Karpas-422 (cell line): ENCODE results near the gene PRKG1. TPM values are rescaled to one million over a fixed set of nuclear protein-coding genes. Genes with fewer than 3 reads are reported as not detected.

Source experiments
- DNase-seq: peaks from one replicate; pipeline ENCODE4 v3.0.0-alpha.2; 2015
- H2AFZ ChIP-seq: fragments of 200-600 bp; sonication (generic); 2 replicates; pipeline ENCODE4 v1.6.1; 2014; ENCODE audit warnings: antibody characterized with exemption, low read length, mixed read lengths
- H3K27ac ChIP-seq: fragments of 200-600 bp; sonication (generic); 2 replicates; pipeline ENCODE4 v1.5.1; 2014; ENCODE audit warnings: mild to moderate bottlenecking, low read length, moderate library complexity
- H3K27me3 ChIP-seq: fragments of 200-600 bp; sonication (generic); 2 replicates; pipeline ENCODE4 v1.6.1; 2014; ENCODE audit warnings: low read length, mixed read lengths
- H3K36me3 ChIP-seq: fragments of 200-600 bp; sonication (generic); 2 replicates; pipeline ENCODE4 v1.6.1; 2014; ENCODE audit warnings: low read length, mixed read lengths; ENCODE audit not compliant: insufficient read depth
- H3K4me1 ChIP-seq: fragments of 200-600 bp; sonication (generic); 2 replicates; pipeline ENCODE4 v1.6.1; 2014; ENCODE audit warnings: mild to moderate bottlenecking, low read length, mixed read lengths
- H3K4me2 ChIP-seq: fragments of 200-600 bp; sonication (generic); 2 replicates; pipeline ENCODE4 v1.6.1; 2014; ENCODE audit warnings: low read length, low read depth, mild to moderate bottlenecking; ENCODE audit not compliant: poor library complexity, severe bottlenecking
- H3K4me3 ChIP-seq: fragments of 200-600 bp; sonication (generic); 2 replicates; pipeline ENCODE4 v1.5.1; 2014; ENCODE audit warnings: mild to moderate bottlenecking, antibody characterized with exemption, low read length, mixed read lengths
- H3K79me2 ChIP-seq: fragments of 200-600 bp; sonication (generic); 2 replicates; pipeline ENCODE4 v1.6.1; 2014; ENCODE audit warnings: mild to moderate bottlenecking, low read length, mixed read lengths
- H3K9ac ChIP-seq: fragments of 200-600 bp; sonication (generic); 2 replicates; pipeline ENCODE4 v1.6.0; 2014; ENCODE audit warnings: low read length
- H3K9me2 ChIP-seq: fragments of 200-600 bp; sonication (generic), shearing (Covaris generic); replicated peaks from 2 replicates; pipeline ENCODE4 v1.6.0; 2014; ENCODE audit warnings: mild to moderate bottlenecking, low read length, moderate library complexity; ENCODE audit not compliant: insufficient read depth
- H3K9me3 ChIP-seq: fragments of 300-700, 200-600 bp; sonication (generic); 2 replicates; pipeline ENCODE4 v1.6.1; 2014; ENCODE audit warnings: low read length, mixed read lengths
- H4K20me1 ChIP-seq: fragments of 200-600 bp; sonication (generic); 2 replicates; pipeline ENCODE4 v1.6.1; 2014; ENCODE audit warnings: mild to moderate bottlenecking, antibody characterized with exemption, low read length, low read depth; ENCODE audit not compliant: insufficient read depth
- total RNA-seq: library from RNA; depleted of rRNA; stranded (reverse); fragments of >200 nt; shearing (Covaris generic); gene quantifications from 2 replicates; pipeline ENCODE4 v1.2.3, GENCODE V29; 2014; ENCODE audit warnings: low replicate concordance

PRKG1 gene
- total RNA-seq, 1 experiment from 2014 or later = not detected

DNA sequence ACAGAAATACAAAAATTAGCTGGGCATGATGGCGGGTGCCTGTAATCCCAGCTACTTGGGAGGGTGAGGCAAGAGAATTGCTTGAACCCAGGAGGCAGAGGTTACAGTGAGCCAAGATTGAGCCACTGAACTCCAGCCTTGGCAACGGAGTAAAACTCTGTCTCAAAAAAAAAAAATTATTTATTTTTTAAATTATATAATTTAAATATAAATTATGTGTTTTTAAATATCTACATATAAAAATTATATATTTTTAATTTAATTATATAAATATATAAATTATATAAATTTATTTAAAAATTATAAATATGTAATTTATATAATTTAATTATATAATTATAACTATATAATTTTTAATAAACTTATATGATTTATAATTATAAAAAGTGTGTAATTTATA lies 51.2 kb downstream of the PRKG1 start:
- Histone ChIP-seq H4K20me1 (no peaks in the 10 kb centered on the region), H3K4me1 (no peaks in the 10 kb centered on the region), H2AFZ (no peak overlapping the region), H3K9me3 (peaks cover 5% of the 10 kb centered on the region; the same call in 1 of the 2 replicates), H3K4me2 (no peak overlapping the region), H3K9ac (no peak overlapping the region), H3K27me3 (no peaks in the 10 kb centered on the region), H3K79me2 (no peaks in the 10 kb centered on the region), H3K4me3 (no peak overlapping the region), H3K36me3 (no peaks in the 10 kb centered on the region), H3K27ac (no peak overlapping the region), H3K9me2 (0 out of 2 replicates have a peak, but pooled peaks cover 2% of the 10 kb centered on the region)
- no peak for DNase-seq

DNA sequence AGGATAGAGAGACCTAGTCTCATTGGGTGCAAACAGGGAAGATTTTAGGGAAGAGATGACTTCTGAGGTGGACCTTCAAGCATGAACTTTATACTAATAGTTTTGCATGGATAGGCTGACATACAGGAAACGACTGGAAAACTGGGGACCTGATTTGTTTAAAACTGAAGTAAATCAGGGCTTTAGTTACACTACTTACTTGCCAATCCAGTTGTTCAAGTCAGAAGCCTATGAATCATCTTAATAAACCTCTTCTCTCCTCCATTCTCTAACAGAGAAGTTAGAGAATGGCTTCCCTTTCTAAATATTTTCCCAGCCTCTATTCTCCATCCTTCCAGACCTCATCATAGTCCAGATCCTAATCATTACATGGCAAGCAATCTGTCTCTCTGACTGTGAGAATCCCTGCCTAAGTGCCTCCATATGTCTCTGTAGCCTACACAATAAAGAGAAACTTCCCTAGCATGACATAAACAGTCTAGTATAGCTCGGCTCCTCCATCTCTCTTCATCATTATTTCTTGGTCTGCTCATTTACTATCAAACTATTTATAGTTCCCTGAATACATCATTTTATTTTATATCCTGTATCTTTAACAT lies 55.8 kb downstream of the PRKG1 start:
- DNase-seq = no peak
- no peak overlapping the region for H3K4me2 ChIP-seq
- no peaks in the 10 kb centered on the region for H3K36me3 ChIP-seq
- H3K9me2 ChIP-seq = no peaks in the 10 kb centered on the region
- H3K9me3 ChIP-seq = no peaks in the 10 kb centered on the region
- no peaks in the 10 kb centered on the region for H3K4me1 ChIP-seq
- no peak overlapping the region for H3K4me3 ChIP-seq
- no peaks in the 10 kb centered on the region for H3K27me3 ChIP-seq
- no peaks in the 10 kb centered on the region for H3K79me2 ChIP-seq
- H3K9ac ChIP-seq = no peak overlapping the region
- no peak overlapping the region for H2AFZ ChIP-seq
- no peak overlapping the region for H3K27ac ChIP-seq
- H4K20me1 ChIP-seq = no peaks in the 10 kb centered on the region

DNA sequence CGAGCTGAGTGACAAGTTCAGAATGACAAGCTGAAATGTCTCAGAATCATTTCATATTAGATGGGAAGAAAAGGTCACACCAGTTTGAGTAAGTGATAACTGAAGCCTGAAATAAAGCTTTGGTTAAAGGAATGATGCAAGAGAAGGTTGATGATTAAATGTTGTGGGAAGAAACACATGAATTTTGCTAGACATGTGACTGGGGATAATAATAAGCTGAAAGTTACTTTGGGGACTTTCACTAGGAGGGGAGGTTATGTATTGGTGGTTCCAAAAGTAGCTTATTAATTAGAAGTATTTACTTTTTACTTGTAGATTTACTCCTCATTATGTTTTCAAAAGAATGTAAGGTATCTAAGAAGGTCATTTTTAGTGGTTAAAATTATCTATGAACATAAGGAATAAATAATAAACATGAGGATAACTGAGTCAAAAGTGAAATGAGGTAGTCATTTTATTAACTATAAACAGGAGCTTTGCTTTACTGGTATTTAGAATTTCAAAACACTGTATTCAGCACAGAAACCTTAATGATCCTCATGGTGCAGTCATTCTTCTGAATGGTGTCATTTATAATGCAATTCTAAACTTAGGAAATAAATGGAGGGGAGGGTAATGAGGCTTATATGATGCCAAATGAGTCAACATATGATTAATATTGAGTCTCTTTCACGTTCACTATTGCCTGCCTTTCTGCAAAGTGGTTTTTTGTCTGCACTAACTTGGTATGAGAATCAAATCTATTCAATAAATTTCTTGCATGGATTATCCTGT lies 63.7 kb downstream of the PRKG1 start:
- Histone ChIP-seq H3K9ac (no peak overlapping the region), H3K4me1 (no peaks in the 10 kb centered on the region), H3K27ac (no peak overlapping the region), H3K4me3 (no peak overlapping the region), H3K79me2 (no peaks in the 10 kb centered on the region), H3K9me2 (no peaks in the 10 kb centered on the region), H2AFZ (no peak overlapping the region), H3K27me3 (no peaks in the 10 kb centered on the region), H3K4me2 (no peak overlapping the region), H3K36me3 (no peaks in the 10 kb centered on the region), H4K20me1 (no peaks in the 10 kb centered on the region), H3K9me3 (no peaks in the 10 kb centered on the region)
- DNase-seq = no peak

DNA sequence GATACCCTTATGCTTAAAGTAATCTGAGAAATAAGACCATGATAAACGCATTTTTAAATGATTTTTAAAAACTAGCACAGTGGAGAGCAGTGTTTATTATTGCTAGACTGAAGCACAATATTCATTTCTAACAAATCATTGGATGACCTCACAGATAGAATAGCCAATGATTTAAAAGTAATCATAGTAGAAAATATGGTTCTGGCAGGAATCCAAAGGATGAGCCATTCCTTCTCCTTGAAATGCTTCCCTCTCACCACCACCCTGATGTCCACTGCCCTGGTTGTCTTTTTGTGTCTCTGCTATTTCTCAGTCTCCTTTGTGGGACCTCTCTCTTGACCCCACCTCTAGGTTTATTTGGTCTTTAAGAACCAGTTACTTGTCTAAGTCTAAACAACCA lies 64.9 kb downstream of the PRKG1 start:
- Histone ChIP-seq H3K36me3 (no peaks in the 10 kb centered on the region), H3K4me2 (no peak overlapping the region), H3K4me1 (no peaks in the 10 kb centered on the region), H3K27me3 (no peaks in the 10 kb centered on the region), H3K9me3 (no peaks in the 10 kb centered on the region), H3K79me2 (no peaks in the 10 kb centered on the region), H2AFZ (no peak overlapping the region), H4K20me1 (no peaks in the 10 kb centered on the region), H3K9me2 (no peaks in the 10 kb centered on the region), H3K27ac (no peak overlapping the region), H3K4me3 (no peak overlapping the region), H3K9ac (no peak overlapping the region)
- no peak for DNase-seq

DNA sequence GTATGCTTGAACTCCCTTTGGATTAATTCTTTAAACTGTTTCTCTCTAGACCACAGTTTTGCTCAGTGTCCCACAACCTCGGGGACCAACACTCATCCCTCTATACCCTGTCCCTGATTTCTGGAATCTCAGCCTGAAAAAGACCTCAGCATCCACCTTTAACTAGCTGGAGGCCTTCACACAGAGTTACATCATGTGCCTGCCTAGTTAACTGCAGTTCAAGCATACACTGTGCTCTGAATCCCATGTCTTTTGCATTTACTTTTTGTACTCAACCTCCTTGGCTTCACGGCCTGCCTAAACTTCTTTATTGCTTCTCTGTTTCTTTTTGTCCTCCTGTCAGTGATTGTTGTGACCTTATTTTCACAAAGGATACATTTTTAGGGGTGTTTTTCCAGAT lies 66.7 kb downstream of the PRKG1 start:
- H4K20me1 ChIP-seq = no peaks in the 10 kb centered on the region
- DNase-seq = no peak
- no peaks in the 10 kb centered on the region for H3K36me3 ChIP-seq
- H3K4me3 ChIP-seq = no peak overlapping the region
- H3K79me2 ChIP-seq = no peaks in the 10 kb centered on the region
- no peaks in the 10 kb centered on the region for H3K4me1 ChIP-seq
- no peaks in the 10 kb centered on the region for H3K27me3 ChIP-seq
- H3K4me2 ChIP-seq = no peak overlapping the region
- no peak overlapping the region for H2AFZ ChIP-seq
- no peak overlapping the region for H3K9ac ChIP-seq
- no peaks in the 10 kb centered on the region; the same call in 1 of the 2 replicates for H3K9me2 ChIP-seq
- H3K9me3 ChIP-seq = no peaks in the 10 kb centered on the region
- no peak overlapping the region for H3K27ac ChIP-seq

DNA sequence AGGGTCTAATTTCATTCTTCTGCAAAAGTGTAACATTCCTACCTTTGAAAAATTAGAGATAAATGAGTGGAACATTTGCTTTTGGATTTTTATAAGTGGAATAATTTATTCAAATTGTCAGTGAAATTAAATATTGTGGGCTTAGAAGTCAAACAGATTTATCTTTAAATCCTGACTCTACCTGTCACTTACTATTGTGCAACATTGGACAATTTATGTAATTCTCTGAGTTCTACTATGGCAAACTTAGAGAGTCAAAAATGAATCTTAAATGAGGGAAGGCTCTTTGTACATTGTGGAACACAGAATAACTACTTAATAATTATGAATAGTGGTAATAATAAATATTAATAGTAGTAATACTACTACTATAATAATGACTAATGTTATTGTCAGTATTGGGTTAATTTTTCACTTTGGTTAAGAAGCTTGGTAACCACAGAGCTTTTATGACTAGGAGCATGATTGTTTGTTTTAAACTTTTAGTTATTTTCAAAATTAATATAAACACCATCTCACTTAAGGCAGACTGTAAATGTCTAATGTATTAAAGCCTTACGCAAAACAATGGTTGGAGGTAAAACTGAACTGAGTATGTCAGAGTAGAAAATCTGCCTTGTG lies 70.0 kb downstream of the PRKG1 start:
- Histone ChIP-seq H4K20me1 (no peaks in the 10 kb centered on the region), H3K9me2 (no peaks in the 10 kb centered on the region; the same call in 1 of the 2 replicates), H2AFZ (no peak overlapping the region), H3K4me2 (no peak overlapping the region), H3K9me3 (no peaks in the 10 kb centered on the region), H3K9ac (no peak overlapping the region), H3K4me1 (no peaks in the 10 kb centered on the region), H3K79me2 (no peaks in the 10 kb centered on the region), H3K4me3 (no peak overlapping the region), H3K36me3 (no peaks in the 10 kb centered on the region), H3K27ac (no peak overlapping the region), H3K27me3 (no peaks in the 10 kb centered on the region)
- no peak for DNase-seq

DNA sequence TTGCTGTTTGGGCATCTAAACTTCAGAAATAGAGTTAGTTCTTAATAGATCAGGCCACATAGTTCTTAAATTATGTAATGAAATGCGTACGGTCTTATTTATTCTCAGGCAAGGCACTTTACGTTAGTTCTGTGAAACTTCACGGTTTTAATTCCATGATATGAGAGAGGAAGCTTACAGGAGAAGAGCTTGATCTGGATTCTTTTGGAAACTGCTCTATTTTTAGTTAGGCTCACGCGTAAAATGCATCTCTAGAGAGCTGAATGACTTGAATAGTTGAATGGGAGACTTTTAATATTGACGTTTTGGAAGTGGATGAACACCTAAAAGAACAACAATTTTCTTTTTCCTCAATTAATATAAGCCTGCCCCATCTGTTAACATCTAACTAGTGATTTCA lies 71.1 kb downstream of the PRKG1 start:
- Histone ChIP-seq H3K4me2 (no peak overlapping the region), H3K36me3 (no peaks in the 10 kb centered on the region), H3K4me3 (no peak overlapping the region), H3K9me3 (no peaks in the 10 kb centered on the region), H3K9me2 (no peaks in the 10 kb centered on the region; the same call in 1 of the 2 replicates), H3K79me2 (no peaks in the 10 kb centered on the region), H4K20me1 (no peaks in the 10 kb centered on the region), H2AFZ (no peak overlapping the region), H3K27ac (no peak overlapping the region), H3K9ac (no peak overlapping the region), H3K4me1 (no peaks in the 10 kb centered on the region), H3K27me3 (no peaks in the 10 kb centered on the region)
- no peak for DNase-seq

DNA sequence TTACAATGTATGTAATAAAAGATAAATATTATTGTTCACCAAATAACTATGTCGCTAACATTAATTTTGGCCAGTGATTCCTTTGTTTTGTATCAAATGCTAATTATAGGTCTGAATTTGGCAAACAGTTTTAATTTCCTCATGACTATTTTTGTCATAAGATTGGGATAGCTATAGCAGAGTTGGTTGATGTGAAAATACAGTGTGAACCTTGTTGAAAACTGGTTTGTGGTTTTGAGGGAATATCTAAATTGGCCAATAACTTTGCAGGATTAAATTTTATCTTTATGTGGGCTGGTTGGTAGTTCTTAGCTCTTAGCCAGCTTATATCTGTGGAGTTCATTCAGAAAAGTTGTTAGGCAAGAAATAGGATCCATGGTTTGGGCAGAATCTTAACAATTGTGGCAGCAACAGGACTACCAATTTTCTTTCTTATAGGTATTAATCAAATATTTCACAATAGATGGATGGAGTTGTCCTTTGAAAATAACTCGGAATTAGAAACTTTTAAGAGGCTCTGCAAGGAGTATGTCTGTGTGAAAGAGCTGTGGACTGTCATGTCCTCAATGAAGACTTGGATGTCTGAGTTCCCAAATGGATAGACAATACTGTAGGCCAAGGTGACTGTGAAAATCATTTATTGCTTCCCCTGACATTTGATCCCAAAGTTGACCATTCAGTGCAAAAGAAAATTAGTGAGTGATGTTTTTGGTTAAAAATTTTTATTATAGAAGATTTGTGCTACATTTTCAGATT lies 73.5 kb downstream of the PRKG1 start:
- H3K9me2 ChIP-seq = no peaks in the 10 kb centered on the region; the same call in 1 of the 2 replicates
- no peaks in the 10 kb centered on the region for H4K20me1 ChIP-seq
- no peaks in the 10 kb centered on the region for H3K36me3 ChIP-seq
- H3K4me1 ChIP-seq = no peaks in the 10 kb centered on the region
- no peaks in the 10 kb centered on the region for H3K27me3 ChIP-seq
- H3K9me3 ChIP-seq = no peaks in the 10 kb centered on the region
- H3K4me2 ChIP-seq = no peak overlapping the region
- no peak for DNase-seq
- H3K9ac ChIP-seq = no peak overlapping the region
- no peak overlapping the region for H3K27ac ChIP-seq
- H3K79me2 ChIP-seq = no peaks in the 10 kb centered on the region
- no peak overlapping the region for H3K4me3 ChIP-seq
- H2AFZ ChIP-seq = no peak overlapping the region
